ENCODE data around the gene SAGE1. TPM values are rescaled to one million over a fixed set of nuclear protein-coding genes. Genes with fewer than 3 reads are reported as not detected.
A peak's percentile ranks its signal among the peaks of the same experiment; 100 is the strongest.
"Not testable (repeated sequence)": the region's sequence is repeated elsewhere in the genome, so short reads cannot be mapped to it uniquely, and the experiment has no call there.

Gene SAGE1
- total RNA-seq, 4 donors from 2014 or later, result not detected

- no peaks in the 10 kb centered on the region for H3K27me3 ChIP-seq
- H3K4me3 ChIP-seq (replicated peaks in 1 of 3), result no peak overlapping the region
- DNase-seq, result no peak
- no peak for TF ChIP-seq POLR2A (IDR thresholded peaks at IDR 0.05)
- no peak for TF ChIP-seq CTCF (IDR thresholded peaks at IDR 0.05)
- WGBS, 2 donors, result 80 to 97% methylated on average over 3 to 6 of the region's 11 CpGs
- H3K36me3 ChIP-seq, result no peaks in the 10 kb centered on the region
- intact Hi-C loops (cut with DNase I), result no loop called here
- no peak overlapping the region for H3K27ac ChIP-seq
- no peaks in the 10 kb centered on the region for H3K9me3 ChIP-seq
- no peaks in the 10 kb centered on the region for H3K4me1 ChIP-seq
These were observed 735 bp upstream of the SAGE1 start for GRCh38 chrX:135892781-135893180.

GRCh38 chrX:135910251-135910650 lies 16.7 kb downstream of the SAGE1 start:
- H3K9me3 ChIP-seq, result no peaks in the 10 kb centered on the region
- WGBS, 2 donors, result 77 to 86% methylated on average over 5 of the region's 5 CpGs
- no peak for DNase-seq
- H3K36me3 ChIP-seq, result no peaks in the 10 kb centered on the region
- no peak overlapping the region for H3K4me3 ChIP-seq (replicated peaks in 1 of 3)
- no peaks in the 10 kb centered on the region for H3K27me3 ChIP-seq
- intact Hi-C loops (cut with DNase I), result no loop called here
- H3K4me1 ChIP-seq, result no peaks in the 10 kb centered on the region
- TF ChIP-seq CTCF (IDR thresholded peaks at IDR 0.05), result no peak
- TF ChIP-seq POLR2A (IDR thresholded peaks at IDR 0.05), result no peak
- no peak overlapping the region for H3K27ac ChIP-seq

GRCh38 chrX:135914404-135914803 lies 20.9 kb downstream of the SAGE1 start:
- Histone ChIP-seq H3K4me1 (no peaks in the 10 kb centered on the region), H3K27me3 (no peaks in the 10 kb centered on the region), H3K4me3 (replicated peaks in 1 of 3) (no peak overlapping the region), H3K27ac (no peak overlapping the region), H3K36me3 (no peaks in the 10 kb centered on the region), H3K9me3 (no peaks in the 10 kb centered on the region)
- 81 to 90% methylated on average over 5 of the region's 5 CpGs for WGBS, 2 donors
- intact Hi-C loops (cut with DNase I), result no loop called here
- TF ChIP-seq POLR2A (IDR thresholded peaks at IDR 0.05), result no peak
- TF ChIP-seq CTCF (IDR thresholded peaks at IDR 0.05), result no peak
- no peak for DNase-seq

- H3K27me3 ChIP-seq; H3K36me3 ChIP-seq; H3K27ac ChIP-seq; H3K9me3 ChIP-seq; intact Hi-C loops (cut with DNase I); H3K4me1 ChIP-seq; H3K4me3 ChIP-seq (replicated peaks in 1 of 3); DNase-seq: not testable (repeated sequence)
- WGBS, 2 donors, result 62 to 75% methylated on average over 1 of the region's 1 CpG
These were observed 27.0 kb downstream of the SAGE1 start for GRCh38 chrX:135920516-135920915.

- intact Hi-C loops (cut with DNase I), result no loop called here
- no peak for DNase-seq
- H3K27ac ChIP-seq, result no peak overlapping the region
- no peak for TF ChIP-seq POLR2A (IDR thresholded peaks at IDR 0.05)
- TF ChIP-seq CTCF (IDR thresholded peaks at IDR 0.05), result peak in 1 of 6 experiments; percentile 16
- no peaks in the 10 kb centered on the region for H3K27me3 ChIP-seq
- no peaks in the 10 kb centered on the region for H3K4me1 ChIP-seq
- H3K9me3 ChIP-seq, result no peaks in the 10 kb centered on the region
- 74 to 86% methylated on average over 5 of the region's 5 CpGs for WGBS, 2 donors
- no peak overlapping the region for H3K4me3 ChIP-seq (replicated peaks in 1 of 3)
- no peaks in the 10 kb centered on the region for H3K36me3 ChIP-seq
These were observed 29.8 kb downstream of the SAGE1 start for GRCh38 chrX:135923353-135923752.

- no peak for DNase-seq
- no peak overlapping the region for H3K4me3 ChIP-seq (replicated peaks in 1 of 3)
- H3K9me3 ChIP-seq, result no peaks in the 10 kb centered on the region
- TF ChIP-seq CTCF (IDR thresholded peaks at IDR 0.05) (no peak), POLR2A (IDR thresholded peaks at IDR 0.05) (no peak)
- H3K36me3 ChIP-seq, result no peaks in the 10 kb centered on the region
- H3K27me3 ChIP-seq, result no peaks in the 10 kb centered on the region
- WGBS, 2 donors, result 75 to 88% methylated on average over 2 of the region's 2 CpGs
- intact Hi-C loops (cut with DNase I), result no loop called here
- H3K4me1 ChIP-seq, result no peaks in the 10 kb centered on the region
- H3K27ac ChIP-seq, result no peak overlapping the region
These were observed 34.4 kb downstream of the SAGE1 start for GRCh38 chrX:135927897-135928296.

Data from thyroid gland (tissue), 4 donors.